CD4-positive, alpha-beta T cell treated with Interferon gamma for 1 hour (primary cell): Measurements from ENCODE around the gene CTBP2.

Experiments used
- DNase-seq: peaks from one replicate; pipeline ENCODE4 v3.0.0-alpha.2; 2020

Gene CTBP2

GRCh38 chr10:125141860-125142484 lies 18.4 kb downstream of the CTBP2 start:
- DNase-seq, result no peak

- no peak for DNase-seq
Measured at GRCh38 chr10:125141150-125141859, 19.1 kb downstream of the CTBP2 start.

GRCh38 chr10:125140151-125140550 lies 20.2 kb downstream of the CTBP2 start:
- DNase-seq, result no peak

- no peak for DNase-seq
Measured at GRCh38 chr10:125137601-125138438, 22.5 kb downstream of the CTBP2 start.

- no peak for DNase-seq
Measured at GRCh38 chr10:125136087-125136486, 24.3 kb downstream of the CTBP2 start.

GRCh38 chr10:125135771-125136035 lies 24.7 kb downstream of the CTBP2 start:
- no peak for DNase-seq

GRCh38 chr10:125134916-125135770 lies 25.2 kb downstream of the CTBP2 start:
- no peak for DNase-seq

GRCh38 chr10:125134483-125134848 lies 25.9 kb downstream of the CTBP2 start:
- DNase-seq, result no peak

GRCh38 chr10:125133696-125134482 lies 26.5 kb downstream of the CTBP2 start:
- no peak for DNase-seq

- no peak for DNase-seq
Measured at GRCh38 chr10:125132344-125132743, 28.0 kb downstream of the CTBP2 start.

- no peak for DNase-seq
Measured at GRCh38 chr10:125130916-125131315, 29.4 kb downstream of the CTBP2 start.

GRCh38 chr10:125130260-125130659 lies 30.1 kb downstream of the CTBP2 start:
- no peak for DNase-seq

GRCh38 chr10:125129076-125129458 lies 31.3 kb downstream of the CTBP2 start:
- no peak for DNase-seq

- no peak for DNase-seq
Measured at GRCh38 chr10:125128397-125129075, 31.8 kb downstream of the CTBP2 start.

- DNase-seq, result no peak
Measured at GRCh38 chr10:125127986-125128385, 32.4 kb downstream of the CTBP2 start.

- DNase-seq, result no peak
Measured at GRCh38 chr10:125127110-125127509, 33.3 kb downstream of the CTBP2 start.

GRCh38 chr10:125125951-125126735 lies 34.2 kb downstream of the CTBP2 start:
- no peak for DNase-seq

- no peak for DNase-seq
Measured at GRCh38 chr10:125124907-125125306, 35.5 kb downstream of the CTBP2 start.

GRCh38 chr10:125124115-125124487 lies 36.3 kb downstream of the CTBP2 start:
- no peak for DNase-seq

GRCh38 chr10:125123476-125124114 lies 36.8 kb downstream of the CTBP2 start:
- no peak for DNase-seq
